Lower leg skin (tissue), 3 donors: ENCODE results near the gene STX16.

Experiments
- POLR2A ChIP-seq, 2 donors: fragments of 450-650 bp; IDR thresholded peaks; one replicate each; pipeline ENCODE4 v1.6.1; 2016 to 2017; ENCODE audit warnings: antibody characterized with exemption in 2 of 2, mild to moderate bottlenecking in 1 of 2, moderate library complexity in 1 of 2
- TF ChIP-seq, protein P1 (sequence below), 3 donors: fragments of 450-650 bp; IDR thresholded peaks; one replicate each; pipeline ENCODE4 v1.5.1; 2016; ENCODE audit warnings: antibody characterized with exemption in 3 of 3, mild to moderate bottlenecking in 3 of 3, moderate library complexity in 2 of 3

DNA sequence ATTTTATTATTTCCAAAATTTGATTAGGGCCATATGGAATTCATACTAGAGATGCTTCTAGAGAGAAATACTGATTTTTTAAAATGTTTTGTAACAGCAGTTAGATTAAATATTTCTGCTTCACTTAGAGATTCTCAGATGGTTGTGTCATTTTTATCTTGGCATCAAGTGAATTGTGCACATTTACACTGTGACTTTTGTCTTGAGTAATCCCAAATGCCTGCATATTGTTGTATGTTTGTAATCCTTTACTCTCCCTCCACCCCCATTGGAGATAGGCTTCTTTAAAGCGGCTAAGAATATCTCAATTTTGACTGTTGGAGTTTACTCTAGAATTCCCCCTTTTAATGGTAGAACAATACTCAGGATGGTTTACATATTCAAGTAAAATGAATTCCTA is 19.0 kb downstream of the STX16 start:
- no peak for TF ChIP-seq POLR2A (IDR thresholded peaks at IDR 0.05)
- TF ChIP-seq, protein P1, sequence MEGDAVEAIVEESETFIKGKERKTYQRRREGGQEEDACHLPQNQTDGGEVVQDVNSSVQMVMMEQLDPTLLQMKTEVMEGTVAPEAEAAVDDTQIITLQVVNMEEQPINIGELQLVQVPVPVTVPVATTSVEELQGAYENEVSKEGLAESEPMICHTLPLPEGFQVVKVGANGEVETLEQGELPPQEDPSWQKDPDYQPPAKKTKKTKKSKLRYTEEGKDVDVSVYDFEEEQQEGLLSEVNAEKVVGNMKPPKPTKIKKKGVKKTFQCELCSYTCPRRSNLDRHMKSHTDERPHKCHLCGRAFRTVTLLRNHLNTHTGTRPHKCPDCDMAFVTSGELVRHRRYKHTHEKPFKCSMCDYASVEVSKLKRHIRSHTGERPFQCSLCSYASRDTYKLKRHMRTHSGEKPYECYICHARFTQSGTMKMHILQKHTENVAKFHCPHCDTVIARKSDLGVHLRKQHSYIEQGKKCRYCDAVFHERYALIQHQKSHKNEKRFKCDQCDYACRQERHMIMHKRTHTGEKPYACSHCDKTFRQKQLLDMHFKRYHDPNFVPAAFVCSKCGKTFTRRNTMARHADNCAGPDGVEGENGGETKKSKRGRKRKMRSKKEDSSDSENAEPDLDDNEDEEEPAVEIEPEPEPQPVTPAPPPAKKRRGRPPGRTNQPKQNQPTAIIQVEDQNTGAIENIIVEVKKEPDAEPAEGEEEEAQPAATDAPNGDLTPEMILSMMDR (IDR thresholded peaks at IDR 0.05) = no peak
